PC-9 (cell line): ENCODE results near the gene RHOBTB3. TPM values are rescaled to one million over a fixed set of nuclear protein-coding genes. Genes with fewer than 3 reads are reported as not detected.

Source experiments
- BruUV-seq: library from RNA; stranded (reverse); fragments of 400-500 nt; replicated peaks from 2 replicates; lab custom pipeline; 2021; lab: Mats Ljungman, UMichigan
- CTCF ChIA-PET: fragments of 300-600 bp; sonication (Branson Sonifier 250); formaldehyde crosslinking; loops from one replicate; lab custom pipeline; 2022; ENCODE audit warnings: antibody characterized with exemption; lab: Charles Lee
- POLR2A ChIA-PET: fragments of 300-600 bp; sonication (Branson Sonifier 250); formaldehyde crosslinking; loops from one replicate; lab custom pipeline; 2022; ENCODE audit warnings: antibody characterized with exemption; ENCODE audit not compliant: unreplicated experiment; lab: Charles Lee
- DNase-seq, 2 experiments: peaks; one replicate each; pipeline versions ENCODE4 v3.0.0 to v3.0.0-alpha.2; 2015 to 2022; ENCODE audit warnings: mixed read lengths in 1 of 2
- H2AFZ ChIP-seq: fragments of 200-600 bp; sonication (generic); 2 replicates; pipeline ENCODE4 v1.8.1; 2017; ENCODE audit warnings: antibody characterized with exemption
- H3F3A ChIP-seq: fragments of 200-600 bp; sonication (generic); 2 replicates; pipeline ENCODE4 v1.8.1; 2017; ENCODE audit warnings: antibody characterized with exemption, mild to moderate bottlenecking, low read depth; ENCODE audit not compliant: insufficient read depth
- H3K27ac ChIP-seq: fragments of 200-600 bp; sonication (generic); 2 replicates; pipeline ENCODE4 v1.6.1; 2016; ENCODE audit warnings: mixed run types
- H3K27me3 ChIP-seq: fragments of 200-600 bp; sonication (generic); 2 replicates; pipeline ENCODE4 v1.6.1; 2016; ENCODE audit warnings: low read depth, mixed run types; ENCODE audit not compliant: insufficient read depth
- H3K36me3 ChIP-seq: fragments of 200-600 bp; sonication (generic); 2 replicates; pipeline ENCODE4 v1.6.1; 2016; ENCODE audit warnings: low read depth, mixed run types
- H3K4me1 ChIP-seq: fragments of 200-600 bp; sonication (generic); replicated peaks from 2 replicates; pipeline ENCODE4 v1.6.1; 2016; ENCODE audit warnings: mixed run types; ENCODE audit not compliant: insufficient read depth
- H3K4me2 ChIP-seq: fragments of 200-600 bp; sonication (generic); 2 replicates; pipeline ENCODE4 v1.6.1; 2017; ENCODE audit warnings: mixed run types
- H3K4me3 ChIP-seq: fragments of 200-600 bp; sonication (generic); 2 replicates; pipeline ENCODE4 v1.6.1; 2016; ENCODE audit warnings: mixed run types
- H3K79me2 ChIP-seq: fragments of 200-600 bp; sonication (generic); 2 replicates; pipeline ENCODE4 v1.6.1; 2017; ENCODE audit warnings: low read depth, mixed run types
- H3K9me2 ChIP-seq: fragments of 200-600 bp; sonication (generic); 2 replicates; pipeline ENCODE4 v1.8.1; 2017; ENCODE audit warnings: mild to moderate bottlenecking; ENCODE audit not compliant: insufficient read depth
- H3K9me3 ChIP-seq: fragments of 200-600 bp; sonication (generic); 2 replicates; pipeline ENCODE4 v1.8.1; 2016; ENCODE audit warnings: low read depth; ENCODE audit not compliant: insufficient read depth
- H4K20me1 ChIP-seq: fragments of 200-600 bp; sonication (generic); 2 replicates; pipeline ENCODE4 v1.8.1; 2017; ENCODE audit not compliant: insufficient read depth
- EZH2 ChIP-seq: fragments of 200-600 bp; sonication (generic); IDR thresholded peaks from 2 replicates; pipeline ENCODE4 v1.8.0; 2017; ENCODE audit warnings: antibody characterized with exemption, low read depth
- intact Hi-C: fragments of 100-400 bp; cut with micrococcal nuclease; formaldehyde crosslinking; loops from one replicate; pipeline ENCODE4 v1.10.0; 2022; ENCODE audit not compliant: unreplicated experiment
- total RNA-seq: library from RNA; stranded (reverse); gene quantifications from 2 replicates; pipeline ENCODE4 v1.2.3, GENCODE V29; 2021
- TF ChIP-seq, protein P1 (sequence below): fragments of 200-600 bp; sonication (generic); conservative IDR thresholded peaks from 2 replicates; pipeline ENCODE4 v1.6.1; 2017; ENCODE audit warnings: mixed run types, antibody characterized with exemption, mild to moderate bottlenecking, moderate library complexity

RHOBTB3 gene
- total RNA-seq, 1 experiment from 2014 or later, result 87.6 TPM

DNA sequence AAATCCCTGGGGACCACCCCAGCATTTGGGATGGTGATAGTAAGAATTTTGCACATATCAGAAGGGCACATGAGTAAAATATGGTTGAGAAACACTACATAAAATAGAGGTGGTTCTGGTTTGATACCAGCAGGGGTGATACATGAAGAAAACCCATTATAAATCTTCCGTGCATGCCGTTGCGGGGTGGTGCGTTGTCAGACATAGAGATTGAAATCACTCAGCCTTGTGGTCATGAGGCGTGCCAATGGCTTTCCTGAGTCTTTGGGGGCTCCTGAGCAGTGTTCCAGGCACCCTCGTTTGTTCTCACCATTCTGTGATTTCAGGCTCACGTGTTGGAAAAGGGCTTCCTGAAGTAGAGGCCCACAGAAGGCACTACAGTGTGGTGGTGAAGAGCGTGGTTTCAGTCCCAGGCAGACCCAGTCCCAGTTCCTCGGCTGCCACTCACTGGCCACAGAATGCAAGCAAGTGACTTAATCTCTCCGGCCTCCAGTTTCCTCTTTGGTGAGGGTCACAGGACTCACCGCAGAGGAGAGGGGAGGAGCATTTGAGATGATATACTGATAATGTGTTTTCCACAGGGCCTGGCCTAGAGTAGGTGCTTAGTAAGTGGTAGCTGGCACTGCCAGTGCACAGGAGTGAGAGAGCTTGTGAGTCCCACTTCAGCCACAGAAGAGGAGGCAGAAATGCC lies 111.9 kb downstream of the RHOBTB3 start:
- Histone ChIP-seq H4K20me1 (no peaks in the 10 kb centered on the region), H3K36me3 (no peaks in the 10 kb centered on the region), H3K27ac (peak overlapping the region; percentile 75), H3K27me3 (no peaks in the 10 kb centered on the region), H3F3A (no peaks in the 10 kb centered on the region; the same call in 1 of the 2 replicates), H3K4me1 (peaks cover 30% of the 10 kb centered on the region), H3K4me2 (peak overlapping the region; percentile 1; the same call in 1 of the 2 replicates), H3K4me3 (no peak overlapping the region), H3K79me2 (no peaks in the 10 kb centered on the region), H2AFZ (no peak overlapping the region; the same call in 1 of the 2 replicates), H3K9me2 (no peaks in the 10 kb centered on the region), H3K9me3 (no peaks in the 10 kb centered on the region; the same call in 1 of the 2 replicates)
- peak; percentile 73 to 84 for DNase-seq
- TSS peak; percentile 55 for BruUV-seq
- CTCF ChIA-PET, result interaction anchor here (0.7 to 1.6 kb wide), 6 partner anchors 8 to 197 kb away, joined by 3 to 20 read pairs (median 4); partner anchors contain the start of genes GLRX and RFESD
- POLR2A ChIA-PET, result interaction anchor here (0.6 to 0.9 kb wide), 2 partner anchors 9 to 19 kb away, joined by 3 to 8 read pairs; no protein-coding TSS in a partner anchor
- intact Hi-C loops, result loop anchor here (1.0 to 10.0 kb wide), 7 partner anchors 8 to 558 kb away; partner anchors contain the start of genes ARSK, GLRX and MCTP1
- TF ChIP-seq, protein P1, sequence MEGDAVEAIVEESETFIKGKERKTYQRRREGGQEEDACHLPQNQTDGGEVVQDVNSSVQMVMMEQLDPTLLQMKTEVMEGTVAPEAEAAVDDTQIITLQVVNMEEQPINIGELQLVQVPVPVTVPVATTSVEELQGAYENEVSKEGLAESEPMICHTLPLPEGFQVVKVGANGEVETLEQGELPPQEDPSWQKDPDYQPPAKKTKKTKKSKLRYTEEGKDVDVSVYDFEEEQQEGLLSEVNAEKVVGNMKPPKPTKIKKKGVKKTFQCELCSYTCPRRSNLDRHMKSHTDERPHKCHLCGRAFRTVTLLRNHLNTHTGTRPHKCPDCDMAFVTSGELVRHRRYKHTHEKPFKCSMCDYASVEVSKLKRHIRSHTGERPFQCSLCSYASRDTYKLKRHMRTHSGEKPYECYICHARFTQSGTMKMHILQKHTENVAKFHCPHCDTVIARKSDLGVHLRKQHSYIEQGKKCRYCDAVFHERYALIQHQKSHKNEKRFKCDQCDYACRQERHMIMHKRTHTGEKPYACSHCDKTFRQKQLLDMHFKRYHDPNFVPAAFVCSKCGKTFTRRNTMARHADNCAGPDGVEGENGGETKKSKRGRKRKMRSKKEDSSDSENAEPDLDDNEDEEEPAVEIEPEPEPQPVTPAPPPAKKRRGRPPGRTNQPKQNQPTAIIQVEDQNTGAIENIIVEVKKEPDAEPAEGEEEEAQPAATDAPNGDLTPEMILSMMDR, result 0 out of 2 replicates have a peak, but pooled peaks have one; percentile 11
- no peak for TF ChIP-seq EZH2

DNA sequence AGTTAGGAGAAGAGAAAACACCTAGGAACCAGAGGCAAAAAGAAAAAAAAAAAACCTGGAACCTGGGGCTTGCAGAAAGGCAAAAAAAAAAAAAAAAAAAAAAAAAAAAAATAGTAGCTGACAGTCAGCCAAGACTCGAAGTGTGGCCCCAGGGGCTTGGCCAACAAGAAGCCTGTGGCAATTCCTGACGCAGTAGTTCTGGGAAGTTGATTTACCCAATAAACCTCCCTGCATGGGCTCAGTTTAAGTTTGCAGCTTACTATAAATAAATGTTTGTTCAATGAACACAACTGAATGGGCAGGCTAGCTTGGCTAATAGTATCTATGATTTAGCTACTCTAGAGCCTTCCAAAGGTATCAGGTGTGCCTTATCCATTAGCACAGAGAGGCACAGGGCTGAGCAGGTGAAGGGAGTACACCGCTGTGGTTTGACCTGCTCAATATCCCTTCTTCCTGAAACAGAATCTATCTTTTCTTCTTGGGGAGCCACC lies 112.6 kb downstream of the RHOBTB3 start:
- Histone ChIP-seq H3K4me1 (peaks cover 30% of the 10 kb centered on the region), H2AFZ (no peak overlapping the region), H3K4me3 (no peak overlapping the region), H3K9me2 (no peaks in the 10 kb centered on the region), H3K79me2 (no peaks in the 10 kb centered on the region), H3F3A (no peaks in the 10 kb centered on the region; the same call in 1 of the 2 replicates), H4K20me1 (no peaks in the 10 kb centered on the region), H3K27ac (peak overlapping the region; percentile 75), H3K27me3 (no peaks in the 10 kb centered on the region), H3K9me3 (no peaks in the 10 kb centered on the region; the same call in 1 of the 2 replicates), H3K36me3 (no peaks in the 10 kb centered on the region), H3K4me2 (peak overlapping the region; percentile 20)
- POLR2A ChIA-PET, result interaction anchor here (0.6 to 0.9 kb wide), 3 partner anchors 10 to 178 kb away, joined by 3 to 9 read pairs (median 8); no protein-coding TSS in a partner anchor
- TF ChIP-seq EZH2, result no peak
- TF ChIP-seq, protein P1, result no peak
- CTCF ChIA-PET, result interaction anchor here (0.6 to 1.6 kb wide), 9 partner anchors 9 to 197 kb away, joined by 3 to 20 read pairs (median 3); partner anchors contain the start of genes GLRX and RFESD
- DNase-seq, result peak; percentile 33 to 68
- no TSS peak for BruUV-seq
- intact Hi-C loops, result loop anchor here (1.0 to 10.0 kb wide), 7 partner anchors 8 to 559 kb away; partner anchors contain the start of genes ARSK, GLRX and MCTP1

DNA sequence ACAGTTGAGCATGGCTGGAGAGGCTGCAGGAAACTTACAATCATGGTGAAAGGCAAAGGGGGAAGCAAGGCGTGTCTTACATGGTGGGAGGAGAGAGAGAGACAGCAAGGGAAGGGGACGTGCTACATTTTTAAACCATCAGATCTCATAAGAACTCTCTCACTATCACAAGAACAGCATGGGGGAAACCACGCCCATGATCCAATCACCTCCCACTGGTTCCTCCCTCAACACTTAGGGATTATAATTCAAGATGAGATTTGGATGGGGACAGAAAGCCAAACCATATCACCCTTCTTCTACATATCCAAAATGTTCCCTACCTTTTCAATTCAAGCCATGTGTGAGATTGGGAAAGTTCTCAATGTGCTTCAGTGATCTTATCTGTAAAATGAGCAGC lies 114.3 kb downstream of the RHOBTB3 start:
- Histone ChIP-seq H3K4me3 (no peak overlapping the region), H3K27me3 (no peaks in the 10 kb centered on the region), H3K4me2 (no peak overlapping the region), H4K20me1 (no peaks in the 10 kb centered on the region), H3F3A (no peaks in the 10 kb centered on the region; the same call in 1 of the 2 replicates), H2AFZ (no peak overlapping the region), H3K9me3 (no peaks in the 10 kb centered on the region; the same call in 1 of the 2 replicates), H3K27ac (no peak overlapping the region), H3K79me2 (no peaks in the 10 kb centered on the region), H3K4me1 (peaks cover 30% of the 10 kb centered on the region), H3K36me3 (no peaks in the 10 kb centered on the region), H3K9me2 (no peaks in the 10 kb centered on the region)
- intact Hi-C loops, result loop anchor here (10.0 kb wide), 1 partner anchor 561 kb away; the partner anchor contains the start of gene MCTP1
- POLR2A ChIA-PET, result no interaction called here
- CTCF ChIA-PET, result no interaction called here
- TF ChIP-seq EZH2, result no peak
- TF ChIP-seq, protein P1, result no peak
- DNase-seq, result no peak
- no TSS peak for BruUV-seq
